Activated naive CD4-positive, alpha-beta T cell treated with anti-CD3 and anti-CD28 coated beads for 36 hours (primary cell): Measurements from ENCODE around the gene MRPS23. TPM values are rescaled to one million over a fixed set of nuclear protein-coding genes. Genes with fewer than 3 reads are reported as not detected.

ENCODE experiments used
- CTCF ChIA-PET: fragments of 350-600 bp; sonication (Branson Sonifier 250); formaldehyde crosslinking; loops from one replicate; lab custom pipeline; 2021; ENCODE audit warnings: antibody characterized with exemption; lab: Charles Lee
- DNase-seq: peaks from one replicate; pipeline ENCODE4 v3.0.0-alpha.2; 2020
- H3K27ac Mint-ChIP-seq: one replicate; pipeline ENCODE4 v1.8.0; 2021; ENCODE audit warnings: mild to moderate bottlenecking, mixed read lengths
- H3K27me3 Mint-ChIP-seq: one replicate; pipeline ENCODE4 v1.8.0; 2021; ENCODE audit warnings: low read depth, mixed read lengths
- H3K36me3 Mint-ChIP-seq: one replicate; pipeline ENCODE4 v1.8.0; 2021; ENCODE audit warnings: low read depth, mixed read lengths
- H3K4me1 Mint-ChIP-seq: one replicate; pipeline ENCODE4 v1.8.0; 2021; ENCODE audit warnings: low read depth, mixed read lengths
- H3K4me3 Mint-ChIP-seq: one replicate; pipeline ENCODE4 v1.8.0; 2021; ENCODE audit warnings: mild to moderate bottlenecking, moderate library complexity, mixed read lengths
- H3K9me3 Mint-ChIP-seq: one replicate; pipeline ENCODE4 v1.8.0; 2021; ENCODE audit warnings: mixed read lengths
- intact Hi-C: fragments of 100-400 bp; cut with micrococcal nuclease; formaldehyde crosslinking; loops from one replicate; pipeline ENCODE4 v1.15.1; 2023
- total RNA-seq, 2 experiments: library from RNA; stranded (reverse); gene quantifications; one replicate each; pipeline ENCODE4 v1.2.3, GENCODE V29; 2021

The MRPS23 gene
- total RNA-seq, 2 experiments from 2014 or later: 57.5 to 59.1 TPM

- intact Hi-C loops: no loop called here
- H3K27me3 Mint-ChIP-seq: peaks cover 5% of the 10 kb centered on the region
- CTCF ChIA-PET: interaction anchor here (0.6 to 2.3 kb wide), 4 partner anchors 16 to 294 kb away, joined by 3 to 13 read pairs (median 3); no protein-coding TSS in a partner anchor
- no peak overlapping the region for H3K4me3 Mint-ChIP-seq
- no peak for DNase-seq
- H3K27ac Mint-ChIP-seq: no peak overlapping the region
- H3K4me1 Mint-ChIP-seq: peaks cover 35% of the 10 kb centered on the region
- no peaks in the 10 kb centered on the region for H3K9me3 Mint-ChIP-seq
- no peaks in the 10 kb centered on the region for H3K36me3 Mint-ChIP-seq
These were observed 26.4 kb upstream of the MRPS23 start for GRCh38 chr17:57876023-57876865.

GRCh38 chr17:57875290-57876022 is 25.6 kb upstream of the MRPS23 start:
- intact Hi-C loops: no loop called here
- H3K27ac Mint-ChIP-seq: no peak overlapping the region
- CTCF ChIA-PET: interaction anchor here (0.6 to 2.3 kb wide), 3 partner anchors 16 to 293 kb away, joined by 3 to 13 read pairs (median 3); no protein-coding TSS in a partner anchor
- no peaks in the 10 kb centered on the region for H3K36me3 Mint-ChIP-seq
- H3K4me3 Mint-ChIP-seq: no peak overlapping the region
- H3K4me1 Mint-ChIP-seq: peaks cover 30% of the 10 kb centered on the region
- peaks cover 5% of the 10 kb centered on the region for H3K27me3 Mint-ChIP-seq
- H3K9me3 Mint-ChIP-seq: no peaks in the 10 kb centered on the region
- no peak for DNase-seq

GRCh38 chr17:57874434-57875289 is 24.8 kb upstream of the MRPS23 start:
- H3K27me3 Mint-ChIP-seq: peaks cover 5% of the 10 kb centered on the region
- peak; percentile 66 for DNase-seq
- H3K4me3 Mint-ChIP-seq: no peak overlapping the region
- intact Hi-C loops: no loop called here
- CTCF ChIA-PET: interaction anchor here (0.6 to 2.3 kb wide), 6 partner anchors 13 to 391 kb away, joined by 3 to 13 read pairs (median 4); no protein-coding TSS in a partner anchor
- H3K36me3 Mint-ChIP-seq: no peaks in the 10 kb centered on the region
- no peaks in the 10 kb centered on the region for H3K9me3 Mint-ChIP-seq
- no peak overlapping the region for H3K27ac Mint-ChIP-seq
- H3K4me1 Mint-ChIP-seq: peaks cover 22% of the 10 kb centered on the region

GRCh38 chr17:57874058-57874419 is 24.2 kb upstream of the MRPS23 start:
- Mint-ChIP-seq H3K9me3 (no peaks in the 10 kb centered on the region), H3K4me1 (peaks cover 15% of the 10 kb centered on the region), H3K4me3 (no peak overlapping the region), H3K27me3 (peaks cover 3% of the 10 kb centered on the region), H3K27ac (no peak overlapping the region), H3K36me3 (no peaks in the 10 kb centered on the region)
- intact Hi-C loops: no loop called here
- CTCF ChIA-PET: interaction anchor here (0.6 to 2.3 kb wide), 5 partner anchors 12 to 392 kb away, joined by 3 to 13 read pairs (median 4); no protein-coding TSS in a partner anchor
- DNase-seq: no peak

- Mint-ChIP-seq H3K27ac (no peak overlapping the region), H3K27me3 (peaks cover 3% of the 10 kb centered on the region), H3K4me3 (no peak overlapping the region), H3K4me1 (peaks cover 13% of the 10 kb centered on the region), H3K9me3 (no peaks in the 10 kb centered on the region), H3K36me3 (no peaks in the 10 kb centered on the region)
- intact Hi-C loops: no loop called here
- no peak for DNase-seq
- CTCF ChIA-PET: interaction anchor here (1.7 to 2.3 kb wide), 2 partner anchors 14 to 15 kb away, joined by 4 to 13 read pairs; no protein-coding TSS in a partner anchor
These were observed 23.6 kb upstream of the MRPS23 start for GRCh38 chr17:57873261-57874057.

GRCh38 chr17:57872536-57872935 is 22.7 kb upstream of the MRPS23 start:
- no peak for DNase-seq
- Mint-ChIP-seq H3K4me3 (no peak overlapping the region), H3K36me3 (no peaks in the 10 kb centered on the region), H3K27me3 (peaks cover 3% of the 10 kb centered on the region), H3K9me3 (no peaks in the 10 kb centered on the region), H3K27ac (no peak overlapping the region), H3K4me1 (peaks cover 20% of the 10 kb centered on the region)
- CTCF ChIA-PET: no interaction called here
- intact Hi-C loops: no loop called here

- intact Hi-C loops: no loop called here
- Mint-ChIP-seq H3K36me3 (no peaks in the 10 kb centered on the region), H3K4me1 (peaks cover 21% of the 10 kb centered on the region), H3K4me3 (no peak overlapping the region), H3K9me3 (no peaks in the 10 kb centered on the region), H3K27me3 (peaks cover 3% of the 10 kb centered on the region), H3K27ac (no peak overlapping the region)
- no peak for DNase-seq
- CTCF ChIA-PET: no interaction called here
These were observed 22.0 kb upstream of the MRPS23 start for GRCh38 chr17:57871863-57872262.

GRCh38 chr17:57871155-57871554 is 21.3 kb upstream of the MRPS23 start:
- CTCF ChIA-PET: interaction anchor here (5.7 kb wide), 1 partner anchor 12 kb away, joined by 44 read pairs; no protein-coding TSS in a partner anchor
- DNase-seq: no peak
- H3K36me3 Mint-ChIP-seq: no peaks in the 10 kb centered on the region
- peaks cover 3% of the 10 kb centered on the region for H3K27me3 Mint-ChIP-seq
- H3K9me3 Mint-ChIP-seq: no peaks in the 10 kb centered on the region
- intact Hi-C loops: no loop called here
- H3K4me1 Mint-ChIP-seq: peaks cover 21% of the 10 kb centered on the region
- H3K27ac Mint-ChIP-seq: no peak overlapping the region
- H3K4me3 Mint-ChIP-seq: no peak overlapping the region

GRCh38 chr17:57870283-57870635 is 20.4 kb upstream of the MRPS23 start:
- CTCF ChIA-PET: interaction anchor here (0.7 to 5.7 kb wide), 4 partner anchors 11 to 252 kb away, joined by 3 to 44 read pairs (median 4); no protein-coding TSS in a partner anchor
- H3K27ac Mint-ChIP-seq: no peak overlapping the region
- H3K9me3 Mint-ChIP-seq: no peaks in the 10 kb centered on the region

GRCh38 chr17:57869617-57870282 is 19.9 kb upstream of the MRPS23 start:
- Mint-ChIP-seq H3K4me1 (peaks cover 21% of the 10 kb centered on the region), H3K4me3 (no peak overlapping the region), H3K27me3 (peaks cover 3% of the 10 kb centered on the region), H3K9me3 (no peaks in the 10 kb centered on the region), H3K27ac (no peak overlapping the region), H3K36me3 (no peaks in the 10 kb centered on the region)
- intact Hi-C loops: no loop called here
- DNase-seq: no peak
- CTCF ChIA-PET: interaction anchor here (0.7 to 5.7 kb wide), 4 partner anchors 11 to 252 kb away, joined by 3 to 44 read pairs (median 4); no protein-coding TSS in a partner anchor

More at GRCh38 chr17:57870283-57870635, 20.4 kb upstream of the MRPS23 start:
- Mint-ChIP-seq H3K4me1 (peaks cover 21% of the 10 kb centered on the region), H3K36me3 (no peaks in the 10 kb centered on the region), H3K27me3 (peaks cover 3% of the 10 kb centered on the region), H3K4me3 (no peak overlapping the region)
- intact Hi-C loops: no loop called here
- no peak for DNase-seq
